CD4-positive, alpha-beta T cell treated with Interleukin-10 for 1 hour (primary cell): ENCODE measurements around the gene FAIM.

Experiments used
- DNase-seq: peaks from one replicate; pipeline ENCODE4 v3.0.0-alpha.2; 2020

The FAIM gene

DNA sequence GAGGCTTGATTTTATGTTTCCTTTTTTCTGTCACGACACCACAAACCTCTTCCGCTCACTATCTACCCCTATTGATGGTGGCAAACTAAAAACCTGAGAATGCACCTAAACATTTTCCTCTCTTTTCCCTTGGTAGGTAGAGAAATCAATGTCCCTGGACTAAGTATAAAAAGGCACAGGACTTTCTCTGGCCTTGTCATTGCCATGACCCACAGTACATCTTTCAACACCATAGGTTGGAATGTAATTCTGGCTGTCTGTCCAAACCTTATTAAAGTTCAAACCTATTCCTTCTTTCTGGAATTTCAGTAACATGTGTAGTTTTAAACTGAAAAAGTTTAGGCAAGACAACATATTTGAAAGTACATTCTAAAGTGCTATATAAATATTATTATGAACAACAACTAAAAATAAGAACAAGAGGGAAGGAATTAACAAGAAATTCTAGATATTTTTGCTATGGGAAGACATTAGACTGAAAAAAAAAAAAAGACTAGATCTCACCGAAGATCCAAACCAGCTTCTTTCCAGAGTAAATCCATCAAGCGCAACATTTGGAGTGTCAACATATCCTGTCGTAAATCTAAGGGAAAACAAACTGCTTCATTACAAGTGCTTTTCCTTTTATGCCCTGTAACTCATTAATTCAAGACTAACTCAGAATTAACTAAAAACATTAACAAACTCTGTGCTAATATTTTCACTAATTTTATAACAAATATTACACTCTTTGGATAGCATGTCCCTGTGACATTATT, 73.1 kb downstream of the FAIM start:
- DNase-seq: no peak

DNA sequence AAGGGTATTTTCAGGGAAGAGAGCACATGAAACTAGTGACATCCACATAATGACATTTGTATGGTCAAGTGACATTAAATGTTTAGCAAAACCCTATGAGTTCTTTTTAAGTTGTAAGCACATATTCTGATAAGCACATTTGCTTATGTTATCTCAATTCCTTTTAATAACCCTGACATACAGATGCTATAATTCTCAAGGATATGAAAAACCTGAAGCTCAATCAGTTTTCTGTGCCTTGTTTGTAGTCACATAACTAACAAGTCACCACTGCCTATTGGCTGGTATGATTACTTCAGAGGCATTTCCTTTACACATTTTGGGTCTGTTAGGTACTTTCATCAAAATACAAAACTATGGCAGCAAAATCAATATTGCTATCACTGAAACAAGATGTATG, 74.1 kb downstream of the FAIM start:
- DNase-seq: no peak
